ENCODE results near the gene DEGS2.

DNA sequence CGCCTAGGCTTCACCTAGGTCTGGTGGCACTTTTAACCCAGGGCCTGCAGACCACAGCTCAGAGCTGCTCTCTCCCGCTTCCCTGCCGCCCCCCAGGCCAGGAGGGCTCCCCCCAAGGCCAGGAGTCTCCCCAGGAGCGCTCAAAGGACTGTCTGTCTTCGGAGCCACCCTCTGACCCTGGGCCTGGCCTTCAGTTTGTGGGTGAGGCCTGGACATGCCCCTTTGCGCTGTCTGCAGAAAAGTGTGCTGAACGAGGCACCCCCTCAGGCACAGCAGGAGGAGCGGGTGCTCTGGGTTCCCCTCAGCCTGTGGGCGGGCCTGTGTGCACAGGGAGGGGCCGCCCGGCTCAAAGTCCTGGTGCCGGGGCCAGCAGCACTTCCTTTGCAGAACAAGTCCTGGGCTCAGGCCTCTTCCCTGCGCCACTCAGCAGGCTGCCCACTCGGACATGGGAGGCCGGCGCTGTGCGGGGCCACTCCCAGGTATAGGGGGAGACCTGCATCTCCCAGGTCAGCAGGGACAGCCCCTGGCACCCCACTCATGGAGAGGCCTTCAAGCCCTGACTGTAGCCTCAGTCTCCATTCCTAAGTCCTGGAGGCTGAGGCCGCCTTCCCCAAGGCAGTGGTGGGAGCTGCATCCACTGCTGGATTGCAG, 14.3 kb downstream of the DEGS2 start:
- TF ChIP-seq FOXM1 (IDR thresholded peaks at IDR 0.05; ENCODE audit: borderline replicate concordance) (no peak), BHLHE40 (IDR thresholded peaks at IDR 0.05; ENCODE audit: borderline replicate concordance) (no peak), HDGF (IDR thresholded peaks at IDR 0.05; ENCODE audit: borderline replicate concordance) (no peak), ARNT (IDR thresholded peaks at IDR 0.05) (no peak)

All from HEK293T (cell line).